ENCODE results near the gene PTGER1.

PTGER1 gene

DNA sequence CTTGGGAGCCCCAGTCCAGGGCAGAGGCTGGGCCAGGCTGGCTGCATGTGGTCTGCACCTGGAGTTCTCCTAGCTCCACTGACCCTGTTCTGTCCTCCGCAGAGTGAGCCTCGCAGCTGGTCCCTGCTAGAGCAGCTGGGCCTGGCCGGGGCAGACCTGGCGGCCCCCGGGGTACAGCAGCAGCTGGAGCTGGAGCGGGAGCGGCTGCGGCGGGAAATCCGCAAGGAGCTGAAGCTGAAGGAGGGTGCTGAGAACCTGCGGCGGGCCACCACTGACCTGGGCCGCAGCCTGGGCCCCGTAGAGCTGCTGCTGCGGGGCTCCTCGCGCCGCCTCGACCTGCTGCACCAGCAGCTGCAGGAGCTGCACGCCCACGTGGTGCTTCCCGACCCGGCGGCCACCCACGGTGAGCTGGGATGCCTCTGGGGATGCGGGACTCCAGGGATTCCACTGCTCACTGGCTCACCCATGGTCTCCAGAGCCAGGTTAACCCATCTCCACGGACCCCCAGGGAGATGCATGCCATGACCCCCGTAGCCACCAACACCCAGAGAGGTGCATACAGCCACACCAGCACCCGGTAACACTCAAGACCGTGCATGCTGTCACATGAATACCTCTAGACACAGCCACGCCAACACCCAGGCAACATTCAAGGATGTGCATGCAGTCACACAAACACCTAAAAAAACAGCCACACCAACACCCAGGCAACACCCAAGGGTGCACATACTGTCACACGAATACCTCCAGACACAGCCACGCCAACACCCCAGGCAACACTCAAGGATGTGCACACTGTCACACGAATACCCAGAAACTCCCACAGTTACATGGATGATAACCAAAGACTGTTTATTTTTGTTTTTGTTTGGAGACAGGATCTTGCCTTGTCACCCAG lies 33.9 kb downstream of the PTGER1 start:
- no peak for DNase-seq

GRCh38 chr19:14440049-14440448 lies 35.1 kb downstream of the PTGER1 start:
- DNase-seq = peak; percentile 90

DNA sequence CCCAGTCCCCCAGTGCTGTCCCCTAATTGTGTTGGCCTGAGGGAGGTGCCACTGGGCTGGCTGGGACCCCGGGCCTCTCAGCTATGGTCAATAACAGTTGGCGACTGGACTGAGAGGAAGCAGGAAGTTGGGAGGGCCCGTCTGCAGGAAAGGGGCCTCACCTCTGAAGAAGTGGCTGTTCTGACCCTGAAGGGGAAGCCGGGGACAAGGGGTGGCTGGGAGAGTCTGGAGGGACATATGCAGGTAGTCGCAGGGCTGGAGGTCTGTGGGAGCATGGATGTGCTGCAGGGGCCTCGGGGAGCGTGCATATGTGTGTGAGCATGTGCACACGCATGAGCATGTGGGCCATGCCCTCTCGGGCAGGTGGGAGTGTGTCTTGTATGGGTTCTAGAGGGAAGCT lies 36.1 kb downstream of the PTGER1 start:
- DNase-seq = no peak

- no peak for DNase-seq
Measured at GRCh38 chr19:14437578-14438140, 37.5 kb downstream of the PTGER1 start.

DNA sequence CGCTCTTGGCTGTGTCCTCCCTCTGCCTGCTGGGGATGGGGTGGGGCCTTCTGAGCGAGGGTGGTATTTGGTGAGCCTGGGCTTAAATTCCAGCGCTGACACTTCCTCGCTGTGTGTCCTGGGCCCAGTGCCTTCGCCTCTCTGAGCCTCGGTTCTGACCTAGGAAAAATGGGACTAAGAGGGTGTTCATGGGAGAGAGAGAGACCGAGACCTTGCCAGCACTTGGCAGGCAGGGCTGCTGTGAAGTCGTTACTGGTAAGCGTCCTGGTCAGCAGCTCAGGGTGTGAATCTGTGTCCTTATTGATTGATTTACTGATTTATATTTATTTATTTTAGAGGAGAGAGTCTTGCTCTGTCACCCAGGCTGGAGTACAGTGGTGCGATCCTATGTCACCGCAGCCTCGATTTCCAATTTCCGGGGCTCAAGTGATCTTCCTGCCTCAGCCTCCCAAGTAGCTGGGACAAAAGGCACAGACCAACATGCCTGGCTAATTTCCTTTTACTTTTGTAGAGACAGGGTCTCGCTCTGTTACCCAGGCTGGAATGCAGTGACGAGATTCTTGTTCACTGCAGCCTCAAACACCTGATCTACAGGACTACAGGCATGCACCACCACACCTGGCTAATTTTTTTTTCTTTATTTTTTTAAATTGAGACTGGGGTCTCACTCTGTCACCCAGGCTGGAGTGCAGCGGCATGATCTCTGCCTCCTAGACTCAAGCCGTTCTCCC lies 39.7 kb downstream of the PTGER1 start:
- DNase-seq = no peak

DNA sequence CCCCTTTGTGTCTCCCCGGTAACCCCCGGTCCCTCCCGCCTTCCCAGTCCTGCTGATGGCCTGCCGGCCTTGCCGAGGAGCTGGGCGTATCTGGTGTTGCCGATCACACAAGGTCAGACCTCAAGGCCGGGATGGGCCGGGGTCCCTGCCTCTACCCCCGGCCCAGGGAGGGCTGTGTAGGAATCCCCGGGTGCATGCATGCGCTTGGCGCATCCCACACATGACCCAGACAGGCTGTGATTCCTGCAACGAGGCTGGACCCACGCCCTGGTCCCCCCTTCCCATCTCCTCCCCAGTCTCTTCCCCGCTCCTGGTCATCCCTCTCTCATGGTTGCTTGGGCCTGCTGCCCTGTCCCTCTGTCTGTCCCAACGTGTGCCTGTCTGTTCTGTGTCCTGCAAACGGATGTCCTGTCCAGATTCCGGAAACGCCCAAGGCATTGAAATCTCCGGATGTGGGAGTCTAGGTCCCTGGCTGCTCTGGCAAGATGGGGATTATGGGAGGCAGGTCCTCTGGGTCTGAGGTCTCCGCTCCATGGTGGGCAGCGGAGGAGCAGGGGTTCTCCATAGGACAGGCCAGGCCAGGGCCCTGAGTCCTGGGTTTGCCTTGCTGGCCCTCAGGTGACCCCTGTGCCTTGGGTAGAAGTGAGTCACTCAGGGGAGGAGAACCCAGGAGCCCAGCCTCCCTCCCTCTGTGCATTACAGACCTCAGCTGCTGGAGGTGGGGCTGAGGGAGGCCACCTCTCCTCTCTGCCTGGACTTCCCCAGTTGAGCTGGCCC lies 40.4 kb downstream of the PTGER1 start:
- DNase-seq = peak; percentile 35

- peak; percentile 38 for DNase-seq
Measured at GRCh38 chr19:14433554-14434501, 41.3 kb downstream of the PTGER1 start.

GRCh38 chr19:14432791-14433553 lies 42.2 kb downstream of the PTGER1 start, which contains the start of gene PKN1:
TSS of gene PKN1 (plus strand) at chr19:14433306. CDS start at chr19:14433522, 216 bp downstream.
- DNase-seq = peak; percentile 67

GRCh38 chr19:14430712-14431111 lies 44.4 kb downstream of the PTGER1 start:
- no peak for DNase-seq

GRCh38 chr19:14428882-14429416 lies 46.2 kb downstream of the PTGER1 start:
- no peak for DNase-seq

GRCh38 chr19:14427461-14427860 lies 47.7 kb downstream of the PTGER1 start:
- DNase-seq = no peak

DNA sequence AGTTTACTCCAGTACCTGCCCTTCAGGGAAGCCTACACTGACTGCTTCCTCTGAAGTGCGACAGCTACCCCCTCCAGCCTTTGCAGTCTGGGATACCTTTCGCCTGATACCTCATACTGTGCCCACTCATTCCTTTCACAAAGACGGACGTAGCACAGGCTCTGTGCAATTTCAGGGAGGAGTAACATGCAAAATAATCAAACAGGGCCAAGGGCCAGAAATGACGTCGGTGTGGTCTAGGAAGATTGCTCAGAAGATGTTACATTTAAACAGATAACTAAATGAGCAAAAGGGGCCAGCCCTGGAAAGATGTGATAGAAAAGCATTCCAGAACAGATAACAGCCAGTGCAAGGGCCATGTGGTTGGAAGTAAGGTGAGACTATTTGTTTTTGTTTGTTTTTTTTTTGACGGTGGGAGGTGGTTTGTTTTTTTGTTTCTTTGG lies 49.4 kb downstream of the PTGER1 start:
- no peak for DNase-seq

All from activated CD4-positive, alpha-beta T cell treated with anti-CD3 and anti-CD28 coated beads, Interleukin-2, Interleukin-6, amounts not matched to agents 100 ng/mL and 50 ng/mL, durations not matched to agents 16 hours and 8 hours (primary cell).